ENCODE results near the gene STARD13. TPM values are rescaled to one million over a fixed set of nuclear protein-coding genes. Genes with fewer than 3 reads are reported as not detected.

STARD13 gene
- total RNA-seq, 1 experiment from 2014 or later = 2.1 TPM

GRCh38 chr13:33110713-33111413 lies 174.7 kb downstream of the STARD13 start:
- H4K91ac ChIP-seq (ENCODE audit: insufficient read length, low read depth, low read length) = no peak overlapping the region
- H2BK5ac ChIP-seq (ENCODE audit: insufficient read length, low read length) = no peak overlapping the region
- H2BK12ac ChIP-seq (ENCODE audit: insufficient read length, low read depth, low read length) = no peak overlapping the region
- no peak for DNase-seq
- H3K27me3 ChIP-seq (ENCODE audit: insufficient read depth, low read length) = 0 out of 2 replicates have a peak, but pooled peaks cover 2% of the 10 kb centered on the region
- no peaks in the 10 kb centered on the region for H3K9me3 Mint-ChIP-seq
- H3K9me3 ChIP-seq (ENCODE audit: control insufficient read depth, low read depth, low read length) = no peaks in the 10 kb centered on the region
- no peaks in the 10 kb centered on the region for H3K27me3 Mint-ChIP-seq (ENCODE audit: low read depth)
- H2BK120ac ChIP-seq (ENCODE audit: low read depth, low read length, poor library complexity, severe bottlenecking) = no peak overlapping the region
- no peak overlapping the region for H4K5ac ChIP-seq (ENCODE audit: insufficient read length, low read depth, low read length)
- no peak overlapping the region for H3K9ac ChIP-seq (ENCODE audit: extremely low read depth, insufficient read length, low read length)
- H3K27ac ChIP-seq (ENCODE audit: insufficient read length, low read depth, low read length) = no peak overlapping the region
- no peak overlapping the region for H3K4me2 ChIP-seq (ENCODE audit: insufficient read depth, insufficient read length, low read length)
- no peak overlapping the region for H3K4ac ChIP-seq (ENCODE audit: low read depth, low read length)
- H3K27ac Mint-ChIP-seq = no peak overlapping the region
- no peaks in the 10 kb centered on the region for H3K79me1 ChIP-seq (ENCODE audit: insufficient read depth, low read depth, low read length, poor library complexity, severe bottlenecking)
- no peaks in the 10 kb centered on the region for H3K23me2 ChIP-seq (ENCODE audit: insufficient read length, low read depth, low read length, poor library complexity, severe bottlenecking)
- H3K23ac ChIP-seq (ENCODE audit: insufficient read length, low read depth, low read length) = no peak overlapping the region
- TF ChIP-seq CTCF (conservative IDR thresholded peaks at IDR 0.05) = no peak
- no peak overlapping the region for H3K4me3 Mint-ChIP-seq
- no peak overlapping the region for H3T11ph ChIP-seq (ENCODE audit: low read length)
- no peak overlapping the region for H4K8ac ChIP-seq (replicated peaks; ENCODE audit: insufficient read length, low read depth, low read length)
- H2AFZ ChIP-seq (ENCODE audit: low read length) = no peak overlapping the region
- H2BK20ac ChIP-seq (ENCODE audit: low read depth, low read length, poor library complexity, severe bottlenecking) = no peak overlapping the region
- no peaks in the 10 kb centered on the region for H4K20me1 ChIP-seq (ENCODE audit: control insufficient read depth, insufficient read depth, insufficient read length)
- H3K4me1 Mint-ChIP-seq = no peaks in the 10 kb centered on the region
- H2AK5ac ChIP-seq (ENCODE audit: insufficient read length, low read length) = no peak overlapping the region
- H2BK15ac ChIP-seq (ENCODE audit: low read depth, low read length) = peak overlapping the region; percentile 91; the same call in 1 of the 2 replicates
- no peak overlapping the region for H3K56ac ChIP-seq (ENCODE audit: insufficient read length, low read depth, low read length)
- H3K79me2 ChIP-seq (ENCODE audit: insufficient read depth, low read length) = no peaks in the 10 kb centered on the region
- peaks cover 0 to 6% (median 0%) of the 10 kb centered on the region in 3 experiments; a peak in 1 of 7 replicates for H3K36me3 Mint-ChIP-seq (ENCODE audit: insufficient read depth in 1 of 3, low read depth in 3 of 3)
- H3K4me1 ChIP-seq (ENCODE audit: insufficient read depth, low read length) = no peaks in the 10 kb centered on the region
- H3K14ac ChIP-seq (ENCODE audit: insufficient read depth, low read length) = no peak overlapping the region
- H3K18ac ChIP-seq (ENCODE audit: insufficient read length, low read depth, low read length) = no peak overlapping the region
- WGBS (ENCODE audit: extremely low coverage, insufficient read length, low lambda C conversion rate) = no CpG with 5 or more reads among the region's 14 CpGs

All from H9 (cell line).